GM21717 (cell line): ENCODE measurements around the gene ABCF2.

Experiments used
- ATAC-seq: cut with Tn5 transposase; IDR thresholded peaks from one replicate; pipeline ENCODE4 v1.9.1; 2021; ENCODE audit warnings: mild to moderate bottlenecking, moderate library complexity; ENCODE audit not compliant: unreplicated experiment

ABCF2 gene

DNA sequence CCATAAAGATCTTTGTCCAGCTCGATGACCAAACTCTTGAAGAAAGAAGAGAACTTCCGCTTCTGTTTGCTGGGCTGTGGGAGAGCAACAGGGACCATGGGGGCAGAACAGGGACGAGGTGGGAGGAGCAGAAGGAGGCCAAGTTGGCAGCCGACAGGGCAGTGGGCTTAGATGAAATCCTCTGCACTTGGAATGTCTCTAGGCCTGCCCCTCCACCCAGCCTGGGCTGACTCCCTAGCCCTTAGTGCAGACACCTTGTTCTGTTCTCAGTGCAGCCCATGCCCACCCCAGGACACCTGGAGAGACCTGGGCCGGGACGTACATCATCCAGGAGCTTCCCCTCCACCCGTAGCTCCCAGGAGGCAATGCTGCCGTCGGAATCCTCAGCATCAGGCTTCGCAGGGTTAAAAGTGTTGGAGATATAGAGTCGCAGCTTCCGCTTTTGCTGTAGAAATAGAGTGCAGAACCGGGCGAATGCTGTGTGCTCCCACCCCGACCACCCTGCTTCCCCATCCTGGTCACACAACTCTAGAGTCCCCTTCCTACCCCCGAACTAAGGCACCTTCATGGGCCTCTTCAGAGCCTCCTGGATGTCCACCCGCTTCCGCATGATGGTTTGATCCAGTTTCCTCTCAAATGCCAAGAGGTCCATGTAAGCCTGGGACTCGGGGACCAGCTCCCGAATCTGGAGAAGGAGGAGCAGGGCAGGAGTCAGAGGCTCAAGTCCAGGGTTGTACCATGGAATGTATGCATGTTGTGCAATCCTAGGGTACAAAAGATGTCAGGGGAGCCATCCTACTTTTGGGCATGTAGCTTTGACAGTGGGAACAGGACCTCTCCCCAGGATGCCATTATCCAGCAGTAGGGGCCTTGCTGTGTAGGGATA lies 15.4 kb upstream of the ABCF2 start:
- ATAC-seq, result no peak

- ATAC-seq, result no peak
Observed at GRCh38 chr7:151241755-151242096, 14.7 kb upstream of the ABCF2 start.

GRCh38 chr7:151240942-151241754 lies 14.1 kb upstream of the ABCF2 start:
- ATAC-seq, result no peak

GRCh38 chr7:151240536-151240935 lies 13.5 kb upstream of the ABCF2 start:
- no peak for ATAC-seq

DNA sequence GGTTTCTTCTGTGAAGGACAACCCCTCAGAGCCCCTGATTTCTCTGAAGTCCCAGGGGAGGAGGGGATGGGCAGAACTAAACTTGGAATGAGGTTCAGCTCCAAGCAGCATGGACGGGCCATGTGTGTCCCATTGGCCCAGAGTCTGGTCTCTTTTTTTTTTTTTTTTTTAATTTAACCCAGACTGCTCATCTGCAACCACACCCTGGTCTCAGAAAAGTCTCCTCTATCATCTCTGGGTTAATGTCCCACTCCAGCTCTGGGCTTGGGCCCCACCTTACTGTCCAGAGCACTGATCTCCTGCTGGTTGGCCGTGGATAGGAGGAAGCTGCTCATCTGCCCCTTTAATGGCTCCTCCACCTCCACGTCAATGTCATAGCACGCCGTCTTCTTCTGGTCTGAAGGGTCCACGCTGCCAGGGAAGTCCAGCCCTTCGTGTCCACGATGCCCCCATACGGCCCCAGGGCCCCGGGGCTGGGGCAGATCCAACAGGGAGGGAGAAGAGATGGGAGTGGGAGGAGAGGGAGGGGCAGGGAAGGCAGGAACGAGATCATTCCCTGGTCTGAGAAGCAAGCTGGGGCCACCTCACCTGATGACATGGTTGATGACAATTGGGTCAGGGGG lies 12.9 kb upstream of the ABCF2 start:
- ATAC-seq, result no peak

- ATAC-seq, result no peak
Observed at GRCh38 chr7:151238924-151239836, 12.2 kb upstream of the ABCF2 start.

- no peak for ATAC-seq
Observed at GRCh38 chr7:151238190-151238810, 11.3 kb upstream of the ABCF2 start.

GRCh38 chr7:151237244-151238189 lies 10.5 kb upstream of the ABCF2 start:
- no peak for ATAC-seq

GRCh38 chr7:151236406-151236805 lies 9.4 kb upstream of the ABCF2 start:
- no peak for ATAC-seq

DNA sequence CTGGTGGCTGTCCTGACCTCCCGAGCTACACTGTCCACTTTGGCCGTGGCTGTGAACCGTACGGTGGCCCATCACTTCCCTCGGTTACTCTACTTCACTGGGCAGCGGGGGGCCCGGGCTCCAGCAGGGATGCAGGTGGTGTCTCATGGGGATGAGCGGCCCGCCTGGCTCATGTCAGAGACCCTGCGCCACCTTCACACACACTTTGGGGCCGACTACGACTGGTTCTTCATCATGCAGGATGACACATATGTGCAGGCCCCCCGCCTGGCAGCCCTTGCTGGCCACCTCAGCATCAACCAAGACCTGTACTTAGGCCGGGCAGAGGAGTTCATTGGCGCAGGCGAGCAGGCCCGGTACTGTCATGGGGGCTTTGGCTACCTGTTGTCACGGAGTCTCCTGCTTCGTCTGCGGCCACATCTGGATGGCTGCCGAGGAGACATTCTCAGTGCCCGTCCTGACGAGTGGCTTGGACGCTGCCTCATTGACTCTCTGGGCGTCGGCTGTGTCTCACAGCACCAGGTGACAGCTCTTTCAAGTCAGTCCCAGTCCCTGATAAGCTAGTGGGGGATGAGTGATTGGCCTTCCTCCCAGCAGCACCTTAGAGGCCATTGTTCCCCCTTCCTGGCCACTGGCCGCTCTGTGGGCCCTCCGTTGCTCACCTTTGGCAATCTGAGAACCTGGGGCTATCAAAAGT lies 8.2 kb upstream of the ABCF2 start:
- ATAC-seq, result no peak

DNA sequence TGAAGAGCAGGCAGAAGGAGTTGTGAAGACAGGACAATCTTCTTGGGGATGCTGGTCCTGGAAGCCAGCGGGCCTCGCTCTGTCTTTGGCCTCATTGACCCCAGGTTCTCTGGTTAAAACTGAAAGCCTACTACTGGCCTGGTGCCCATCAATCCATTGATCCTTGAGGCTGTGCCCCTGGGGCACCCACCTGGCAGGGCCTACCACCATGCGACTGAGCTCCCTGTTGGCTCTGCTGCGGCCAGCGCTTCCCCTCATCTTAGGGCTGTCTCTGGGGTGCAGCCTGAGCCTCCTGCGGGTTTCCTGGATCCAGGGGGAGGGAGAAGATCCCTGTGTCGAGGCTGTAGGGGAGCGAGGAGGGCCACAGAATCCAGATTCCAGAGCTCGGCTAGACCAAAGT lies 6.8 kb upstream of the ABCF2 start:
- ATAC-seq, result no peak

DNA sequence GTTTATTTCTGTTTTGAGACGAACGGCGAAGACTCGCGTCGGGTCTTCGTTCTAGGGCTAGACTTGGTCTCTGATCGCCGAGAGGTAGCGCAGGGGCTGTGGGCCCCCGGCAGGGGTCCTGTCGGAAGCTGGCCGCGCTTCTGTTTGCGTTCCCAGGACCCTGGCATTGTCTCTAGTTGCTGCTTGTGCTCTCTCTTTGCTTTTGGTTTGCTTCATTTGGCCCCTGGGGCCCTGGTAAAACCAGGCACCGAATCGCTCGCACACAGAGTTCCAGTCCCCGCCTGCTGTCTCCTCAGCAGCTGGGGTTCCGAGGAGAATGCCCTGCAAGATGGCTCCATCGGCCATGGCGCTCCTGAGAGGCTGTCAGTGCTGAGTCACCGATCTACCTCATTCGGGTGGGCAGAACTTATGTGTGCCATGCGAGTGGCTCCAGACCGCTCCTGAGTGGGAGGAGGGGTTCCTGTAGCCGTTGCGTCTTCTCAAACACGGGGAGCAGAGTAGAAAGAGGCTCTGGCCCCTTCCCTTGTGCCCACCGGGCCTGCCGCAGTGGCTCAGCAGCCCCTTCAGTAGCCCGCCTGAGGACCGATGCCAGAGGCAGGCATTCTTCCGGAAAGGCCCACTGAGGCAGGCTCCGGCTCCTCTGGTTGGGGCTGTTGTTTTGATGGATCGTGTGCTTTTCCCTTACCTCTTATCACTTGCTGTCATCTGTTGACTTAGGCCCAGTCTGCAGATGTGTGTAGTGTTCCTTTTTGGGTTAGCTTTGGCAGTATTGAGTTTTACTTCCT lies 6.1 kb upstream of the ABCF2 start:
- ATAC-seq, result peak; percentile 41

- ATAC-seq, result peak; percentile 97
Observed at GRCh38 chr7:151232091-151232916, 5.3 kb upstream of the ABCF2 start, which contains the start of gene CHPF2. Gene CHPF2 (plus strand): TSS chr7:151232483. CDS start chr7:151234012, 1,529 bp downstream.

DNA sequence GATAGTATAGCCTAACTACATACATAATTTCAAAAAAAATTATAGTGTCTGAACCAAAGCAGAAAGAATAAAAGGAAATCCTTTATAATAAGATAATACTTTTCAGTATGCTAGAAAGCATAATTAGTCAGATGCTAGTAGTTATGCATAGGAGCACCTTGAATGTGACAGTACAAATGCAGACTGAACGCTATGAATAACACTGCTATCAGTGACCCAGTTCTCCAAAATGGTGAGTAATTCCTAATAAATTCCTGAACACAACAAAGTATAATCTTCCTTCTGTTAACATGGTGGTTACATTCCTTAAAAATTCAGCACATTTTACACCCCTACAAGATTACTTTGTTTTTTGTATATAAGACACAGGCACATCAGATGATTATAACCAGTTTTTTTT lies 4.1 kb upstream of the ABCF2 start:
- no peak for ATAC-seq

GRCh38 chr7:151229249-151229648 lies 2.2 kb upstream of the ABCF2 start:
- ATAC-seq, result no peak

DNA sequence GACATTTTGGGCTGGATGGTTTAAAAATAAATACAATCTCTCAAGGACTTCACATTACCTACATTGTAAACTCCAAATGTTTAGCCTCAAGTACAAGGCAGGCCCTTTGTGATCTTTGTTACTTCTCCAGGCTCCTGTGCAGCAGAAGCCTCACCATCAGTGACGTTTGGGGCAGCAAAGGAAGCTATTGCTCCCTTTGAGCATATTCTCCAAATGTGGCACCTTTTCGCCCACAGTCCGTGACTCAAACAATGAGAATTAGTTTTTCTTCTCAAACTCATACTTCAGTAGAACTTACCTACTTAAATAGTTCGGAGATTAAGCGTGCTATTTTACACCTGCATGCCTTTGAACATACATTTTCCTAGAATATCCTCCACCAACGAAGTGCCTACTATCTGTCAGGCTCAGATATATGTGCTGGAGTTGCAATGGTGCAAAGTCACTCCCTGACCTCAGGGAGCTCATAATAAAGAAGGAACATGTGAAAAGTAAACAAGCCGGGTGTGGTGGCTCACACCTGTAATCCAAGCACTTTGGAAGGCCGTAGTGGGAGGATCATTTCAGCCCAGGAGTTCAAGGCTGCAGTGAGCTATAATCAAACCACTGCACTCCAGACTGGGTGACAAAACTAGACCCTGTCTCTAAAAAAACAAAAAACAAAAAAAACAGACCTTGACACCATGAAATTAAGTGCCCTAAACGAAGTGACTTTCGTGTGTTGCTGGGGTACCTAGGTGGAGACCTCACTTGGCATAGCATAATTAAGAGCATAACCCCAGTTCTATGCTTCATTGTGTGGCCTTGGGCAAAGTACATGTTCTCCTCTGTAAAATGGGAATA lies 1.2 kb upstream of the ABCF2 start:
- no peak for ATAC-seq
